ENCODE measurements around the gene SEC14L2.

GRCh38 chr22:30402028-30402765 lies 5.4 kb downstream of the SEC14L2 start:
- no peak for TF ChIP-seq SP1 (IDR thresholded peaks at IDR 0.05)
- TF ChIP-seq LEF1 (IDR thresholded peaks at IDR 0.05; ENCODE audit: borderline replicate concordance), result no peak
- TF ChIP-seq ZNF384 (IDR thresholded peaks at IDR 0.05), result no peak
- no peak for TF ChIP-seq ELF4 (IDR thresholded peaks at IDR 0.05)
- TF ChIP-seq FOXA1 (IDR thresholded peaks at IDR 0.05), result no peak
- no peak for TF ChIP-seq BHLHE40 (IDR thresholded peaks at IDR 0.05; ENCODE audit: borderline replicate concordance)
- TF ChIP-seq L3MBTL2 (conservative IDR thresholded peaks at IDR 0.05), result no peak
- no peak for TF ChIP-seq ARNT (IDR thresholded peaks at IDR 0.05)
- TF ChIP-seq HDGF (IDR thresholded peaks at IDR 0.05; ENCODE audit: borderline replicate concordance), result no peak
- no peak for TF ChIP-seq TARDBP (IDR thresholded peaks at IDR 0.05)

Data from HEK293T (cell line).